PC-3 (cell line): ENCODE measurements around the gene LCLAT1.

Experiments used
- CTCF ChIP-seq: fragments of 300-600 bp; sonication (generic); conservative IDR thresholded peaks from 2 replicates; pipeline ENCODE4 v1.5.1; 2017; ENCODE audit warnings: antibody characterized with exemption, low read depth, mild to moderate bottlenecking, low read length
- EZH2 ChIP-seq: fragments of 300-600 bp; sonication (generic); IDR thresholded peaks from one replicate; pipeline ENCODE4 v1.6.1; 2017; ENCODE audit warnings: antibody characterized with exemption, mild to moderate bottlenecking, low read length; ENCODE audit not compliant: unreplicated experiment

DNA sequence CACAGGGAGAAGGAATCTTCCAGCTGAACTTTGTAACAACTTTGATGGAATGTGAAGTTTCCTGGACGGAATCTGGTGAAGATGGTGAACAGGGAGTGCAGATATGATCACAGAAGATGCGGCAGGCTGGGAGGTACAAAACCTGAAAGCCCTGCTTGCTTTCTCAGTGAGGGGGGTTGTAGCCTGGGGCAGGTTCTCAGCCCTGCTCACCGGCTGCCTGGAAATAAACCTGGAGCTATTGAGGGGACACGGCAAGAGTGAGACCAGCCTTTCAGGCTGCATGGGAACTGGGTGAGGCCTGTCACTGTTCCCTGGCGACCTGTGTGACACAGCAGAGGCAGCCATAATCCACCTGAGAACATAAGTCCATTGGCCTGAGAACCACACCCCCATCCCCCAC lies 174.8 kb downstream of the LCLAT1 start:
- no peak for TF ChIP-seq CTCF
- TF ChIP-seq EZH2, result no peak
